IgD-negative memory B cell (primary cell): Measurements from ENCODE around the gene RBCK1. TPM values are rescaled to one million over a fixed set of nuclear protein-coding genes. Genes with fewer than 3 reads are reported as not detected.
"Not testable (repeated sequence)": the region's sequence is repeated elsewhere in the genome, so short reads cannot be mapped to it uniquely, and the experiment has no call there.

Experiments
- H3K27ac Mint-ChIP-seq, 3 donors: one replicate each; pipeline ENCODE4 v1.8.0; 2020 to 2022; ENCODE audit warnings: mild to moderate bottlenecking in 3 of 3, mixed read lengths in 3 of 3, moderate library complexity in 1 of 3
- H3K27me3 Mint-ChIP-seq: one replicate; pipeline ENCODE4 v1.8.0; 2021; ENCODE audit warnings: mixed read lengths
- H3K36me3 Mint-ChIP-seq: one replicate; pipeline ENCODE4 v1.8.0; 2020; ENCODE audit warnings: mild to moderate bottlenecking, mixed read lengths
- H3K4me1 Mint-ChIP-seq, 3 donors: one replicate each; pipeline ENCODE4 v1.8.0; 2020 to 2022; ENCODE audit warnings: mixed read lengths in 3 of 3, mild to moderate bottlenecking in 1 of 3
- H3K4me3 Mint-ChIP-seq, 4 donors: one replicate each; pipeline ENCODE4 v1.8.0; 2020 to 2022; ENCODE audit warnings: mild to moderate bottlenecking in 4 of 4, mixed read lengths in 4 of 4, moderate library complexity in 3 of 4
- H3K9me3 Mint-ChIP-seq, 3 donors: one replicate each; pipeline ENCODE4 v1.8.0; 2020 to 2021; ENCODE audit warnings: mixed read lengths in 3 of 3, mild to moderate bottlenecking in 1 of 3
- polyA plus RNA-seq: library from polyadenylated mRNA; unstranded; fragments of 300-500 nt; fragmentation: Illumina TruSeq; gene quantifications from one replicate; pipeline ENCODE4 v1.2.3, GENCODE V29; 2021

The RBCK1 gene
- polyA plus RNA-seq, 1 donor from 2014 or later: 107 TPM

DNA sequence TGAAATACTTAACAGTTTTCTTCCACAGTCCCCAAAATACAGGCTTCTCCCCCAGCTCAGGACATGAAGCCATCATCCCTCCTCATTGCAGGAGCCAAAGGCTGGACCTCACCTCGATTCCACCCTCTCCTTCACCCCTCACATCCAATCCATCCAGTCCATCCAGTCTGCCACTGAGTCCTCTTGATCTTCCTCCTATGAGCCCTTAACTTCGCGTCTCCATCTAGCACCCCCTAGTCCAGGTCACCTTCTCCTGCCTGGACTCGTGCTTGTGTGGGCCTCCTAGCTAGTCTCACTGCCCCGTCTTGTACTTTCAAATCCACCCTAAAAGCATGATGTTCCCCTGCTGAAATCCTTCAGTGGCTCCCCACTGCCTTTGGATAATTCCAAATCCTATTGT is 24.2 kb upstream of the RBCK1 start:
- H3K4me3 Mint-ChIP-seq: peak overlapping the region in 3 of 4 donors; percentile 11 to 58 (median 52)
- H3K9me3 Mint-ChIP-seq: no peaks in the 10 kb centered on the region
- peak overlapping the region in 2 of 3 donors; percentile 4 to 14 for H3K27ac Mint-ChIP-seq
- peaks cover 5 to 17% (median 7%) of the 10 kb centered on the region in 3 donors for H3K4me1 Mint-ChIP-seq
- H3K27me3 Mint-ChIP-seq: no peaks in the 10 kb centered on the region
- H3K36me3 Mint-ChIP-seq: peaks cover 5% of the 10 kb centered on the region

DNA sequence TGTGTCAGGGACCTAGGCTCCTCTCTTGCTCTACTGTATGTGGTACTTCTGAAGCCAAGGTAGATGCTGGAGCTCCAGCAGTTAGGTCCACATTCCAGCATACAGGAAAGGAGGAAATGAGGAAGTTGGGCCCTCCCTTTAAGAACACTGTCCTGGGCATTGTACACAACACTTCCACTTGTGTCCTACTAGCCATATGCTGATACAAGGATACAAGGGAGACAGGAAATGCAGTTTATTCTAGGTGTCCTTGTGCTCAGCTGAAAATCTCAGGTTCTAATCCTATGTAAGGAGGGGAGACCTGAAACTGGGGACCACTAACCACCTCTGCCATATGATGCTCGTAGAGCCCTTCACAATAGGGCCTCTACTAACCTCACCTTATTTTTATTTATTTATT is 23.4 kb upstream of the RBCK1 start:
- H3K36me3 Mint-ChIP-seq: peaks cover 5% of the 10 kb centered on the region
- peaks cover 5 to 17% (median 7%) of the 10 kb centered on the region in 3 donors for H3K4me1 Mint-ChIP-seq
- H3K4me3 Mint-ChIP-seq: peak overlapping the region in 1 of 4 donors; percentile 52
- no peaks in the 10 kb centered on the region for H3K27me3 Mint-ChIP-seq
- no peaks in the 10 kb centered on the region for H3K9me3 Mint-ChIP-seq
- peak overlapping the region in 2 of 3 donors; percentile 4 to 59 for H3K27ac Mint-ChIP-seq

DNA sequence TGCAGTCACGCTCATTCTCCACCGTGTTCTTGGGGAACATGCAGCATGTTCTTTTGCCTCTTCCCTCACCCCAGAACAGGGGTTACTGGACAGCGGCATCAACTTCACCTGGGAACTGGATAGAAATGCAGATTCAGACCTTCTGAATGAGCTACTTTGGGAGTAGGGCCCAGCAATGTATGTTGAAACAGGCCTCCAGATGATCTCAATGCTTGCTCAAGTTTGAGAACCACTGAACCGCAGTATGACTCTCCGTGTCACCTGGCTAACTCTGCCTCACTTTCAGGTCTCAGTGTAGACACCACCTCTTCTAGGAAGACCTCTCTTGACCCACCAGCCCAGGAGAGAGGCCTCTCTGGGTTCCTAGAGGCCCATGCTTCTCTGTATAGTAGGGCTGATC is 22.7 kb upstream of the RBCK1 start:
- H3K4me3 Mint-ChIP-seq: peak overlapping the region in 1 of 4 donors; percentile 12
- H3K27ac Mint-ChIP-seq: no peak overlapping the region
- peaks cover 5 to 17% (median 7%) of the 10 kb centered on the region in 3 donors for H3K4me1 Mint-ChIP-seq
- no peaks in the 10 kb centered on the region for H3K27me3 Mint-ChIP-seq
- no peaks in the 10 kb centered on the region for H3K9me3 Mint-ChIP-seq
- H3K36me3 Mint-ChIP-seq: peaks cover 6% of the 10 kb centered on the region

DNA sequence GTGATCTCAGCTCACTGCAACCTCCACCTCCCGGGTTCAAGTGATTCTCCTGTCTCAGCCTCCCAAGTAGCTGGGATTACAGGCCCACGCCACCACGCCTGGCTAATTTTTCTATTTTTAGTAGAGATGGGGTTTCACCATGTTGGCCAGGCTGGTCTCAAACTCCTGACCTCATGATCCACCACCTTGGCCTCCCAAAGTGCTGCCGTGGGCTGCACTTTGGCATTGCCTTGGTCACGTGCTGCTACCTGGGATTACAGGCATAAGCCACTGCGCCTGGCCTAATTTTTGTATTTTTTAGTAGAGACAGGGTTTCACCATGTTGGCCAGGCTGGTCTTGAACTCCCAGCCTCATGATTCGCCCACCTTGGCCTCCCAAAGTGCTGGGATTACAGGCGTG is 21.5 kb upstream of the RBCK1 start:
- H3K4me3 Mint-ChIP-seq, H3K27ac Mint-ChIP-seq, H3K9me3 Mint-ChIP-seq, H3K36me3 Mint-ChIP-seq, H3K27me3 Mint-ChIP-seq: not testable (repeated sequence)
- H3K4me1 Mint-ChIP-seq: peaks cover 5 to 17% (median 7%) of the 10 kb centered on the region in 3 donors

DNA sequence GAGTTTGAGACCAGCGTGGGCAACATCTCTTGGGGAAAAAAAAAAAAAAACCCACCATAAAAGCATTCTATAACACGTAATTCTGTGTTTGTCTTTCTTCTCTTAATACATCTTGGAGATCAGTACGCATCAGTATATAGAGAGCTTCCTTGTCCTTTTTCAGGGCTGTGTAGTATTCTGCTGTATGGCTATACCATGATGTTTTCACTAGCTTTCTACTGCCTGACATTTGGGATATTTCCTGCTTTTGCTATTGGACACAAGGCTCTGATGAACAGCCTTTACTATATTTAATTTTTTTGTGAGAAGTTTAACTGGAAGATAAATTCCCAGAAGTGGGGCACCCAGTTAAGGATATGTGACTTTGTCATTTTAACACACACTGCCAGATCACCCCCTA is 20.6 kb upstream of the RBCK1 start:
- H3K4me3 Mint-ChIP-seq: no peak overlapping the region
- H3K27me3 Mint-ChIP-seq: no peaks in the 10 kb centered on the region
- H3K27ac Mint-ChIP-seq: no peak overlapping the region
- no peaks in the 10 kb centered on the region for H3K9me3 Mint-ChIP-seq
- peaks cover 9% of the 10 kb centered on the region for H3K36me3 Mint-ChIP-seq
- H3K4me1 Mint-ChIP-seq: peaks cover 0 to 11% (median 5%) of the 10 kb centered on the region in 3 donors

DNA sequence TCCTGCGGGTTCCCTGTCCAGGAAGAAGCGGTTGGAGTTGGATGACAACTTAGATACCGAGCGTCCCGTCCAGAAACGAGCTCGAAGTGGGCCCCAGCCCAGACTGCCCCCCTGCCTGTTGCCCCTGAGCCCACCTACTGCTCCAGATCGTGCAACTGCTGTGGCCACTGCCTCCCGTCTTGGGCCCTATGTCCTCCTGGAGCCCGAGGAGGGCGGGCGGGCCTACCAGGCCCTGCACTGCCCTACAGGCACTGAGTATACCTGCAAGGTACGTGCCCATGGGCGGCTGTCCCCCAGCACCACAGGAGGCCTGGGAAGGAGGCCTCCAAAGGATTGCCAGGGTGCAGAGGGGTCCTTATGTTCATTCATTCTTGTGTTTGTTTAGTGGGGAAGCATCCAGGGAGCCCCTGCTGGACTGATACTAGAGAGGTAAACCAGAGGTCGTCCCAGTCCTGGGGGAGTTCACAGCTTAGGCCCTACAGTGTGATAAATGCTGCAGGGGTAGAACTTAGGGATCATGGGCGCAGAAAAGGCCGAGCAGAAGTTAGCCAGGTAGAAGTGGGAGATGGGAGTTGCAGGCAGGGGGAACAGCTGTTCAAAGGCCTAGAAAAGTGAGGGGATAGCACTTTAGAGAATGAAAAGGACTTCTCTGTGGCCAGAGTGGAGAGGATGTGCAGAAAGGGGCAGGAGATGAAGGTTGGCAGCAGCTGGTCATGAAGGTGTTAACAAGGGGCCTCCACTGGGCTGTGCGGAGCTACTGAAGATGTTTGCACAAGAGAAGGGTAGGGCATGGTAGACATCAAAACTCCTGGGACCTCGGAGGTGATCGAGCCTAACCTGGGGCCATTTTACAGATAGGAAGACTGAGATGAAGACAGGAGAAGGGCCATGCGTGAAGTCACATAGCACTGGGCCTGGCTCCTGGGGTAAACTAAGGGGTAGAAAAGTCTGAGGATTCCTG is 19.8 kb upstream of the RBCK1 start:
- H3K36me3 Mint-ChIP-seq: peaks cover 9% of the 10 kb centered on the region
- H3K9me3 Mint-ChIP-seq: no peaks in the 10 kb centered on the region
- no peaks in the 10 kb centered on the region for H3K27me3 Mint-ChIP-seq
- H3K4me1 Mint-ChIP-seq: peaks cover 0 to 5% (median 5%) of the 10 kb centered on the region in 3 donors
- H3K4me3 Mint-ChIP-seq: peak overlapping the region in 1 of 4 donors; percentile 39
- peak overlapping the region in 1 of 3 donors; percentile 53 for H3K27ac Mint-ChIP-seq

DNA sequence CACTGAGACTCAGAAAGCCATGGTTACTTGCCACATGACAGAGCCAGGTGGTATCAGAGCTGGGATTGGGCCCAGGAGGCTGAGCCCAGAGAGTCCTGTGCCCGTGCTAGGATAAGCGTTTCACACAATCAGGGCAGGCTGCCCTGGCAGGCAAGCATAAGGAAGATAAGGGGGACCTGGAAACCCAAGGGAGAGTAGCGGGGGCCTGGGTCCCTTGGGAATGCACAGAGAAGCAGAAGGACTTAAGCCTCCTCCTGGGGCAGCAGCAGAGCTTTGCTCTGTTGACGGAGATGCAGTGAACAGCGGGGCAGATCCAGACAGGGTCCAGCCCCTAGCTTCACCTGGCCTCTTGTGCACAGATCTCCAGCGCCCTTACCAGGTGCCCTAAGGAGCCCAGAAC is 18.9 kb upstream of the RBCK1 start:
- no peaks in the 10 kb centered on the region for H3K27me3 Mint-ChIP-seq
- no peak overlapping the region for H3K4me3 Mint-ChIP-seq
- no peaks in the 10 kb centered on the region for H3K9me3 Mint-ChIP-seq
- peaks cover 10% of the 10 kb centered on the region for H3K36me3 Mint-ChIP-seq
- peaks cover 0 to 6% (median 3%) of the 10 kb centered on the region in 3 donors for H3K4me1 Mint-ChIP-seq
- no peak overlapping the region for H3K27ac Mint-ChIP-seq

DNA sequence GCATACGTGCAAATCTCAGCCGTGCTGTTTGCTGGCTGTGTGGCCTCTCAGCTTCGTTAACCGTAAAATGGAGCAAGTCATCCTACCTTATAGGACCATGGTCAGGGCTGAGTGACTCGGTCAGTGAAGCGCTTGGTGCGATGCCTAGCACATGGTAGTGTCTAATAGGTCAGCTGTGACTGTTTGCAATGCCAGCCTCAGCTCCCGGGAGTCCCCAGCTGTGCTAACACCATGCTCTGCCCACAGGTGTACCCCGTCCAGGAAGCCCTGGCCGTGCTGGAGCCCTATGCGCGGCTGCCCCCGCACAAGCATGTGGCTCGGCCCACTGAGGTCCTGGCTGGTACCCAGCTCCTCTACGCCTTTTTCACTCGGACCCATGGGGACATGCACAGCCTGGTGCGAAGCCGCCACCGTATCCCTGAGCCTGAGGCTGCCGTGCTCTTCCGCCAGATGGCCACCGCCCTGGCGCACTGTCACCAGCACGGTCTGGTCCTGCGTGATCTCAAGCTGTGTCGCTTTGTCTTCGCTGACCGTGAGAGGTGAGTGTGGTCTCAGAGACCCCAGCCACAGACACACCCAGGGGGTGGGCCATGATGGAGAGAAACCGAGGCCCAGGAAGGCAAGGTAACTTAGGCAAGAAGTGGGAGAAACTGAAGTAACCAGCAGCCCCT is 16.9 kb upstream of the RBCK1 start:
- H3K4me1 Mint-ChIP-seq: peaks cover 0 to 3% (median 2%) of the 10 kb centered on the region in 3 donors
- H3K4me3 Mint-ChIP-seq: no peak overlapping the region
- no peaks in the 10 kb centered on the region for H3K9me3 Mint-ChIP-seq
- H3K36me3 Mint-ChIP-seq: peaks cover 13% of the 10 kb centered on the region
- no peak overlapping the region for H3K27ac Mint-ChIP-seq
- H3K27me3 Mint-ChIP-seq: no peaks in the 10 kb centered on the region

DNA sequence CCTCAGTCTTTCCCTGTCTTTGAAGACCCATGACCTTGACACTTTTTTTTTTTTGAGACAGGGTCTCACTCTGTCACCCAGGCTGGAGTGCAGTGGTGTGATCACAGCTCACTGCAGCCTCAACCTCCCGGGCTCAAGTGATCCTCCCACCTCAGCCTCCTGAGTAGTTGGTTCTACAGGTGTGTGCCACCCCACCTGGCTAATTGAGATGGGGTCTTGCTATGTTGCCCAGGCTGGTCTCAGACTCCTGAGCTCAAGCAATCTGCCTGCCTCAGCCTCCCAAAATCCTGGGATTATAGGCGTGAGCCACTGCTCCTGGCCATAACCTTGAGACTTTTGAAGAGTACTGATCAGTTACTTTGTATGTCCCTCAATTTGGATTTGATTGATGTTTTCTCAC is 14.8 kb upstream of the RBCK1 start:
- not testable (repeated sequence) for H3K27ac Mint-ChIP-seq, H3K4me3 Mint-ChIP-seq, H3K4me1 Mint-ChIP-seq, H3K9me3 Mint-ChIP-seq, H3K27me3 Mint-ChIP-seq
- H3K36me3 Mint-ChIP-seq: peaks cover 13% of the 10 kb centered on the region

DNA sequence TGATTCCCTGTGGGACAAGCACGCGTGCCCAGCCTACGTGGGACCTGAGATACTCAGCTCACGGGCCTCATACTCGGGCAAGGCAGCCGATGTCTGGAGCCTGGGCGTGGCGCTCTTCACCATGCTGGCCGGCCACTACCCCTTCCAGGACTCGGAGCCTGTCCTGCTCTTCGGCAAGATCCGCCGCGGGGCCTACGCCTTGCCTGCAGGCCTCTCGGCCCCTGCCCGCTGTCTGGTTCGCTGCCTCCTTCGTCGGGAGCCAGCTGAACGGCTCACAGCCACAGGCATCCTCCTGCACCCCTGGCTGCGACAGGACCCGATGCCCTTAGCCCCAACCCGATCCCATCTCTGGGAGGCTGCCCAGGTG is 11.9 kb upstream of the RBCK1 start:
- Mint-ChIP-seq H3K4me1 (peaks cover 0 to 2% (median 1%) of the 10 kb centered on the region in 3 donors), H3K9me3 (no peaks in the 10 kb centered on the region), H3K36me3 (peaks cover 5% of the 10 kb centered on the region), H3K27ac (no peak overlapping the region), H3K27me3 (no peaks in the 10 kb centered on the region), H3K4me3 (no peak overlapping the region)

DNA sequence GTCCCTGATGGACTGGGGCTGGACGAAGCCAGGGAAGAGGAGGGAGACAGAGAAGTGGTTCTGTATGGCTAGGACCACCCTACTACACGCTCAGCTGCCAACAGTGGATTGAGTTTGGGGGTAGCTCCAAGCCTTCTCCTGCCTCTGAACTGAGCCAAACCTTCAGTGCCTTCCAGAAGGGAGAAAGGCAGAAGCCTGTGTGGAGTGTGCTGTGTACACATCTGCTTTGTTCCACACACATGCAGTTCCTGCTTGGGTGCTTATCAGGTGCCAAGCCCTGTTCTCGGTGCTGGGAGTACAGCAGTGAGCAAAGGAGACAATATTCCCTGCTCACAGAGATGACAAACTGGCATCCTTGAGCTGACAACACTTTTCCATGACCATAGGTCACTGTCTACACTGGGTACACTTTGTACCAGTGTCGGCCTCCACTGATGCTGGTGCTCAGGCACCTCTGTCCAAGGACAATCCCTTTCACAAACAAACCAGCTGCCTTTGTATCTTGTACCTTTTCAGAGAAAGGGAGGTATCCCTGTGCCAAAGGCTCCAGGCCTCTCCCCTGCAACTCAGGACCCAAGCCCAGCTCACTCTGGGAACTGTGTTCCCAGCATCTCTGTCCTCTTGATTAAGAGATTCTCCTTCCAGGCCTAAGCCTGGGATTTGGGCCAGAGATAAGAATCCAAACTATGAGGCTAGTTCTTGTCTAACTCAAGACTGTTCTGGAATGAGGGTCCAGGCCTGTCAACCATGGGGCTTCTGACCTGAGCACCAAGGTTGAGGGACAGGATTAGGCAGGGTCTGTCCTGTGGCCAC is 11.3 kb upstream of the RBCK1 start:
- Mint-ChIP-seq H3K4me3 (no peak overlapping the region), H3K27ac (no peak overlapping the region), H3K36me3 (peaks cover 5% of the 10 kb centered on the region), H3K27me3 (no peaks in the 10 kb centered on the region), H3K4me1 (peaks cover 3 to 4% (median 4%) of the 10 kb centered on the region in 3 donors), H3K9me3 (no peaks in the 10 kb centered on the region)

DNA sequence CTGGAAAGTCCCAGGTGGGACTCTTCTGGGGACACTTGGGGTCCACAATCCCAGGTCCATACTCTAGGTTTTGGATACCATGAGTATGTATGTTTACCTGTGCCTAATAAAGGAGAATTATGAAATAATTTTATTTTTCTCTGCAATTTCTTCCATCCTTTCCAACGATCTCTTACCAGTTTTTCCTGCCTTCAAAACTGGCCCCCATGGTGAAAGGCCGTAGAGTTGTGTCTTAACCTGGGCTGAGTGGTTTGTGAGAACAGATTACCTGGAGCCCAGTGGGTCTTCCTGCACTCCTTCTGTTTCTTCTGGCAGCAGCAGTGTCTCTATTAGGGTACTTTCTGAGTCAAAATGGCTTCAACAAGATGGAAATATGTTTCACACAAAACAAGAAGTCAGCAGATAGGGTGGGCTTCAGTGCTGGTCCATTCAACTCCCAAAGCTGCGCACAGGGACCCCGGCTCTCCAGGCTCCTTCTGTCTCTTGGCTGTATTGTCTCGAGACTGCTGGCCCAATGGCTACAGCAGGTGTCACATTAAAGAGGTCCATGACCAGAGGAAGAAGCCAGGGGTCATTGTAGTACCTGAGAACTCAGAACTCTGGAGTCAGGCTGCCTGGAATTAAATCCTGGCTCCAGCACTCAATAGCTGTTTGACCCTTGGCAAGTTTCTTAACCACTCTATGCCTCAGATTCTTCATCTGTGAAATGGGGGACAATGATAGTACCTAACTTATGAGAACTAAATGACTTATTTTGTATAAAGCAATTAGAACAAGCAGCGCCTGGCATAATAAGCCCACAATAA is 10.5 kb upstream of the RBCK1 start:
- Mint-ChIP-seq H3K4me3 (peak overlapping the region in 1 of 4 donors; percentile 29), H3K9me3 (no peaks in the 10 kb centered on the region), H3K4me1 (peaks cover 4 to 10% (median 9%) of the 10 kb centered on the region in 3 donors), H3K27ac (peak overlapping the region in 1 of 3 donors; percentile 50), H3K27me3 (no peaks in the 10 kb centered on the region), H3K36me3 (peaks cover 5% of the 10 kb centered on the region)

DNA sequence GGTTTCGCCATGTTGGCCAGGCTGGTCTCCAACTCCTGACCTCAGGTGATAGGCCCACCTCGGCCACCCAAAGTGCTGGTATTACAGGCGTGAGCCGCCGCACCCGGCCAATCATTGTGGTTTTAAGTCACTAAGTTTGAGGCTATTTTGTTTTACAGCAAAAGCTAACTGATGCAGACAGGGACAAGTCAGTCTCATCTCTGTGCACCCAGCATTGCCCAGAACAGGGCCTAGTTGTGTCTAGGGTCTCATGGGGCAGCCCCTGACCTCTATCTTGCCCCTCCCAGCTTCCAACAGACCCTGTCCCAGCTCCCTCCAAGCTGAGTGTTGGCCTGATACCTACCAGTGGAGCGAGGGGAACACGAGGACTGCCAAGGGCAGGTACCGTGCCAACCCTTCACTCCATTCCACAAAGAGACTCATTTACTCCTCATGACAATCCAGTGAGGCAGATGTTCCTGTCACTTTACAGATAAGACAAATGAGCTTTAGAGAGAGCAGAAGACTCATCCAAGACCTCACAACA is 8.9 kb upstream of the RBCK1 start:
- Mint-ChIP-seq H3K27me3 (no peaks in the 10 kb centered on the region), H3K27ac (no peak overlapping the region), H3K4me1 (peaks cover 9 to 16% (median 14%) of the 10 kb centered on the region in 3 donors), H3K9me3 (peaks cover 0 to 3% (median 0%) of the 10 kb centered on the region in 3 donors), H3K4me3 (no peak overlapping the region), H3K36me3 (peaks cover 3% of the 10 kb centered on the region)

DNA sequence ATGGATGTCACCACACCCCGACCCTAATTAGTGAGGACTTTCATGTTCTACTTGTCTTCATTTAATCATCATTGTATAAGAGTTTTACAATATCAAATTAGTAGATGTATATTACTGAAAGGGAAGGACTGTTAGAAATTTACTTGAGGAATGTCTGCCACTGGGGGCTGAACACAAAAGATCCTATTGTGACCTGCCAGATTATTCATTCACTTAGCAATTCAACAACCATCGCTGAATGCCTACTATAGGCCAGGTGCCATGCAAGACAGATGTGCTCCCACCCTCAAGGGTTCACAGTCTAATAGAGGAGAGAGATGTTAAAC is 8.0 kb upstream of the RBCK1 start:
- Mint-ChIP-seq H3K27ac (no peak overlapping the region), H3K27me3 (no peaks in the 10 kb centered on the region), H3K4me1 (peaks cover 9 to 16% (median 14%) of the 10 kb centered on the region in 3 donors), H3K4me3 (no peak overlapping the region), H3K36me3 (peaks cover 1% of the 10 kb centered on the region), H3K9me3 (peaks cover 0 to 3% (median 0%) of the 10 kb centered on the region in 3 donors)
